Mesenchymal stem cell (in vitro differentiated cells and primary cell): ENCODE data around the gene RBFOX1.

ENCODE experiments used
- DNase-seq: peaks from one replicate; pipeline ENCODE4 v3.0.0-alpha.2; 2013
- H2AFZ ChIP-seq: one replicate; pipeline ENCODE4 v1.6.1; 2013; ENCODE audit warnings: low read depth, mild to moderate bottlenecking, control low read depth, inconsistent platforms, low read length, moderate library complexity
- H2AK5ac ChIP-seq: 2 replicates; pipeline ENCODE4 v1.6.1; 2013; ENCODE audit warnings: low read length, moderate library complexity, mild to moderate bottlenecking, inconsistent platforms; ENCODE audit not compliant: severe bottlenecking
- H2BK120ac ChIP-seq: one replicate; pipeline ENCODE4 v1.6.1; 2013; ENCODE audit warnings: low read depth, mild to moderate bottlenecking, inconsistent platforms, low read length, moderate library complexity
- H2BK12ac ChIP-seq, 2 experiments: one replicate each; pipeline ENCODE4 v1.6.1; 2013; ENCODE audit warnings: inconsistent platforms in 2 of 2, low read length in 2 of 2, mild to moderate bottlenecking in 2 of 2, moderate library complexity in 2 of 2, control low read depth in 1 of 2
- H2BK15ac ChIP-seq: one replicate; pipeline ENCODE4 v1.6.1; 2013; ENCODE audit warnings: mild to moderate bottlenecking, low read depth, inconsistent platforms; ENCODE audit not compliant: poor library complexity, severe bottlenecking
- H2BK5ac ChIP-seq: 2 replicates; pipeline ENCODE4 v1.6.1; 2013; ENCODE audit warnings: low read depth, mild to moderate bottlenecking, low read length, control low read depth, inconsistent platforms; ENCODE audit not compliant: poor library complexity, severe bottlenecking
- H3K14ac ChIP-seq, 2 experiments: one replicate each; pipeline ENCODE4 v1.6.1; 2013; ENCODE audit warnings: inconsistent platforms in 2 of 2, low read length in 2 of 2, control low read depth in 1 of 2, mild to moderate bottlenecking in 1 of 2, moderate library complexity in 1 of 2
- H3K18ac ChIP-seq, 2 experiments: one replicate each; pipeline ENCODE4 v1.6.1; 2013; ENCODE audit warnings: inconsistent platforms in 2 of 2, low read length in 2 of 2, control low read depth in 1 of 2, low read depth in 1 of 2, mild to moderate bottlenecking in 1 of 2
- H3K23ac ChIP-seq, 2 experiments: one replicate each; pipeline ENCODE4 v1.6.1; 2013; ENCODE audit warnings: inconsistent platforms in 2 of 2, low read length in 2 of 2, mild to moderate bottlenecking in 2 of 2, moderate library complexity in 2 of 2, control low read depth in 1 of 2
- H3K27ac ChIP-seq: 2 replicates; pipeline ENCODE4 v1.5.1; 2013; ENCODE audit warnings: mild to moderate bottlenecking, moderate library complexity, low read length, control low read depth, inconsistent platforms; ENCODE audit not compliant: poor library complexity, severe bottlenecking
- H3K27me3 ChIP-seq, 2 experiments: 2 replicates each; pipeline versions ENCODE4 v1.6.1 to v1.7.0; 2013; ENCODE audit warnings: low read length in 2 of 2, mild to moderate bottlenecking in 2 of 2, moderate library complexity in 2 of 2, control low read depth in 1 of 2, inconsistent platforms in 1 of 2; ENCODE audit not compliant: control insufficient read depth in 1 of 2, insufficient read depth in 1 of 2
- H3K36me3 ChIP-seq, 2 experiments: 2 replicates each; pipeline versions ENCODE4 v1.6.1 to v1.7.0; 2013; ENCODE audit warnings: low read length in 2 of 2, control low read depth in 1 of 2, inconsistent platforms in 1 of 2, low read depth in 1 of 2, mild to moderate bottlenecking in 1 of 2; ENCODE audit not compliant: insufficient read depth in 2 of 2, control insufficient read depth in 1 of 2
- H3K4ac ChIP-seq, 2 experiments: one replicate each; pipeline ENCODE4 v1.6.1; 2013; ENCODE audit warnings: inconsistent platforms in 2 of 2, low read length in 2 of 2, mild to moderate bottlenecking in 2 of 2, moderate library complexity in 2 of 2, control low read depth in 1 of 2, low read depth in 1 of 2
- H3K4me1 ChIP-seq: 2 replicates; pipeline ENCODE4 v1.6.1; 2013; ENCODE audit warnings: low read depth, low read length, control low read depth; ENCODE audit not compliant: control insufficient read depth, insufficient read depth
- H3K4me2 ChIP-seq: 2 replicates; pipeline ENCODE4 v1.6.1; 2013; ENCODE audit warnings: low read length, mild to moderate bottlenecking, inconsistent platforms; ENCODE audit not compliant: poor library complexity, severe bottlenecking
- H3K4me3 ChIP-seq, 2 experiments: 2 replicates each; pipeline versions ENCODE4 v1.5.1 to v1.7.0; 2013; ENCODE audit warnings: low read length in 2 of 2, mild to moderate bottlenecking in 2 of 2, control low read depth in 1 of 2, low read depth in 1 of 2; ENCODE audit not compliant: insufficient read depth in 1 of 2
- H3K79me1 ChIP-seq: replicated peaks from 2 replicates; pipeline ENCODE4 v1.6.1; 2013; ENCODE audit warnings: mild to moderate bottlenecking, control low read depth, low read length, inconsistent platforms; ENCODE audit not compliant: poor library complexity, severe bottlenecking
- H3K9ac ChIP-seq: 2 replicates; pipeline ENCODE4 v1.7.0; 2013; ENCODE audit warnings: mild to moderate bottlenecking, low read length, moderate library complexity
- H3K9me3 ChIP-seq: 2 replicates; pipeline ENCODE4 v1.7.0; 2013; ENCODE audit warnings: mild to moderate bottlenecking, low read length; ENCODE audit not compliant: control insufficient read depth
- H4K8ac ChIP-seq: one replicate; pipeline ENCODE4 v1.6.1; 2013; ENCODE audit warnings: inconsistent platforms, mild to moderate bottlenecking, low read length, moderate library complexity
- H4K91ac ChIP-seq: one replicate; pipeline ENCODE4 v1.6.1; 2013; ENCODE audit warnings: mild to moderate bottlenecking, low read length, inconsistent platforms
- WGBS: methylation state at CpG from one replicate; pipeline ENCODE4 v1.1.7; 2013; ENCODE audit warnings: mixed read lengths; 5-methylcytosine and 5-hydroxymethylcytosine counted together

RBFOX1 gene

GRCh38 chr16:7315813-7316212 is 16.8 kb upstream of the RBFOX1 start:
- no CpG with 5 or more reads among the region's 1 CpG for WGBS
- no peak overlapping the region for H4K91ac ChIP-seq
- no peak overlapping the region for H3K27ac ChIP-seq
- no peak overlapping the region for H2AFZ ChIP-seq
- H3K4me1 ChIP-seq = no peaks in the 10 kb centered on the region
- H3K23ac ChIP-seq = no peak overlapping the region
- peaks cover 6% of the 10 kb centered on the region for H3K9me3 ChIP-seq
- DNase-seq = no peak
- H2BK12ac ChIP-seq = no peak overlapping the region
- H2BK15ac ChIP-seq = no peak overlapping the region
- H3K14ac ChIP-seq = no peak overlapping the region
- H3K9ac ChIP-seq = no peak overlapping the region
- no peak overlapping the region for H3K4me2 ChIP-seq
- no peak overlapping the region for H2AK5ac ChIP-seq
- H3K36me3 ChIP-seq = no peaks in the 10 kb centered on the region
- no peak overlapping the region for H3K18ac ChIP-seq
- H3K27me3 ChIP-seq = no peaks in the 10 kb centered on the region
- H2BK120ac ChIP-seq = no peak overlapping the region
- H3K4ac ChIP-seq = no peak overlapping the region
- no peak overlapping the region for H4K8ac ChIP-seq
- H3K79me1 ChIP-seq = no peaks in the 10 kb centered on the region
- H3K4me3 ChIP-seq = no peak overlapping the region
- H2BK5ac ChIP-seq = no peak overlapping the region

- no peak overlapping the region for H3K18ac ChIP-seq
Measured at GRCh38 chr16:7316281-7316888, 16.3 kb upstream of the RBFOX1 start.

DNA sequence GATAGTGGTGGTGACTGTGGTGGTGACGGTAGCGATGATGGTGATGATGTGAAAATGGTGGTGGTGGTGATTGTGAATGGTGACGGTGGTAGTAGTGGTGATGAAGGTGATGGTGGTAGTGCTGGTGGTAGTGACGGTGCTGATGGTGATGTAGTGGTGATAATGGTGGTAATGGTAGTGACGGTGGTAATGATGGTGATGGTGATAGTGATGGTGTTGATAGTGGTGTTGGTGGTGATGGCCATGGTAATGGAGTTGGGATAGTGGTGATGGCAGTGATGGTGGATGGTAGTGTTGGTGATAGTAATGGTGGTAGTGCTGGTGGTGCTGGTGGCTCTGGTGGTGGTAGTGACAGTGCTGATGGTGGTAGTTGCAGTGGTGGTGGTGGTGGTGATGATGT is 14.7 kb upstream of the RBFOX1 start:
- no peak overlapping the region for H2AK5ac ChIP-seq
- H3K9me3 ChIP-seq = peaks cover 6% of the 10 kb centered on the region
- H2BK5ac ChIP-seq = no peak overlapping the region
- no peak overlapping the region for H3K4ac ChIP-seq
- no peak overlapping the region for H4K91ac ChIP-seq
- WGBS = 88% methylated on average over 5 of the region's 5 CpGs
- H3K4me2 ChIP-seq = no peak overlapping the region
- no peak overlapping the region for H3K27ac ChIP-seq
- no peak overlapping the region for H3K14ac ChIP-seq
- no peak overlapping the region for H2BK120ac ChIP-seq
- no peak overlapping the region for H3K18ac ChIP-seq
- no peak overlapping the region for H2AFZ ChIP-seq
- H2BK15ac ChIP-seq = no peak overlapping the region
- no peak overlapping the region for H2BK12ac ChIP-seq
- H3K4me3 ChIP-seq = no peak overlapping the region
- no peak overlapping the region for H4K8ac ChIP-seq
- H3K36me3 ChIP-seq = no peaks in the 10 kb centered on the region
- H3K79me1 ChIP-seq = no peaks in the 10 kb centered on the region
- no peaks in the 10 kb centered on the region for H3K4me1 ChIP-seq
- H3K27me3 ChIP-seq = no peaks in the 10 kb centered on the region
- no peak overlapping the region for H3K23ac ChIP-seq
- DNase-seq = no peak
- no peak overlapping the region for H3K9ac ChIP-seq

More at GRCh38 chr16:7316281-7316888, 16.3 kb upstream of the RBFOX1 start:
- H3K27me3 ChIP-seq = no peaks in the 10 kb centered on the region
- no peak overlapping the region for H3K14ac ChIP-seq
- no peak overlapping the region for H2AFZ ChIP-seq
- H3K27ac ChIP-seq = no peak overlapping the region
- no peaks in the 10 kb centered on the region for H3K79me1 ChIP-seq
- no peak overlapping the region for H4K8ac ChIP-seq
- no peaks in the 10 kb centered on the region for H3K36me3 ChIP-seq
- H3K4ac ChIP-seq = no peak overlapping the region
- no peak overlapping the region for H2BK5ac ChIP-seq
- H2BK120ac ChIP-seq = no peak overlapping the region
- H3K9me3 ChIP-seq = peaks cover 6% of the 10 kb centered on the region
- H3K4me2 ChIP-seq = no peak overlapping the region
- H2BK12ac ChIP-seq = no peak overlapping the region
- H2BK15ac ChIP-seq = no peak overlapping the region
- H3K4me1 ChIP-seq = no peaks in the 10 kb centered on the region
- no peak overlapping the region for H3K23ac ChIP-seq
- no peak overlapping the region for H3K4me3 ChIP-seq
- H4K91ac ChIP-seq = no peak overlapping the region
- no peak overlapping the region for H2AK5ac ChIP-seq
- DNase-seq = no peak
- H3K9ac ChIP-seq = no peak overlapping the region

- H4K91ac ChIP-seq = no peak overlapping the region
- H2BK5ac ChIP-seq = no peak overlapping the region
- WGBS = 83% methylated on average over 7 of the region's 7 CpGs
- no peak overlapping the region for H2AFZ ChIP-seq
- H3K4me3 ChIP-seq = no peak overlapping the region
- H3K36me3 ChIP-seq = no peaks in the 10 kb centered on the region
- H3K18ac ChIP-seq = no peak overlapping the region
- no peaks in the 10 kb centered on the region for H3K27me3 ChIP-seq
- H3K9ac ChIP-seq = no peak overlapping the region
- H3K27ac ChIP-seq = no peak overlapping the region
- H3K4me2 ChIP-seq = no peak overlapping the region
- H2AK5ac ChIP-seq = no peak overlapping the region
- no peak overlapping the region for H2BK12ac ChIP-seq
- no peak overlapping the region for H3K14ac ChIP-seq
- DNase-seq = no peak
- no peaks in the 10 kb centered on the region for H3K4me1 ChIP-seq
- no peak overlapping the region for H4K8ac ChIP-seq
- H3K79me1 ChIP-seq = no peaks in the 10 kb centered on the region
- peaks cover 6% of the 10 kb centered on the region for H3K9me3 ChIP-seq
- no peak overlapping the region for H3K23ac ChIP-seq
- no peak overlapping the region for H2BK15ac ChIP-seq
- H3K4ac ChIP-seq = no peak overlapping the region
- H2BK120ac ChIP-seq = no peak overlapping the region
Measured at GRCh38 chr16:7318686-7319085, 14.0 kb upstream of the RBFOX1 start.
